HPDE6-E6E7 (cell line): ENCODE results near the gene PLA1A.
"Not testable (repeated sequence)": the region's sequence is repeated elsewhere in the genome, so short reads cannot be mapped to it uniquely, and the experiment has no call there.

ENCODE experiments used
- DNase-seq: peaks from one replicate; pipeline ENCODE4 v3.0.0; 2011; ENCODE audit warnings: missing footprints; ENCODE audit errors: extremely low spot score

The PLA1A gene

GRCh38 chr3:119579366-119580066 lies 18.2 kb upstream of the PLA1A start, which contains the start of gene ADPRH:
ADPRH (plus strand) TSS chr3:119579492; CDS start chr3:119582170, 2,678 bp downstream.
- peak; percentile 55 for DNase-seq

GRCh38 chr3:119580067-119580760 lies 17.5 kb upstream of the PLA1A start:
- DNase-seq = no peak

GRCh38 chr3:119582178-119582577 lies 15.5 kb upstream of the PLA1A start:
- no peak for DNase-seq

- no peak for DNase-seq
Observed at GRCh38 chr3:119585208-119585607, 12.5 kb upstream of the PLA1A start.

- DNase-seq = no peak
Observed at GRCh38 chr3:119585856-119586570, 11.7 kb upstream of the PLA1A start.

GRCh38 chr3:119586733-119587172 lies 10.9 kb upstream of the PLA1A start:
- DNase-seq = no peak

- DNase-seq = no peak
Observed at GRCh38 chr3:119588112-119588511, 9.6 kb upstream of the PLA1A start.

GRCh38 chr3:119589102-119589773 lies 8.4 kb upstream of the PLA1A start:
- DNase-seq = no peak

GRCh38 chr3:119590706-119591105 lies 7.0 kb upstream of the PLA1A start:
- no peak for DNase-seq

- DNase-seq = no peak
Observed at GRCh38 chr3:119592861-119593260, 4.8 kb upstream of the PLA1A start.

GRCh38 chr3:119594066-119594465 lies 3.6 kb upstream of the PLA1A start:
- DNase-seq = no peak

GRCh38 chr3:119594929-119595328 lies 2.8 kb upstream of the PLA1A start:
- not testable (repeated sequence) for DNase-seq

GRCh38 chr3:119595639-119596334 lies 1.9 kb upstream of the PLA1A start:
- DNase-seq = no peak

GRCh38 chr3:119596398-119596797 lies 1.3 kb upstream of the PLA1A start:
- DNase-seq = no peak

- DNase-seq = no peak
Observed at GRCh38 chr3:119598410-119599098, 869 bp downstream of the PLA1A start.

- no peak for DNase-seq
Observed at GRCh38 chr3:119599558-119600174, 2.0 kb downstream of the PLA1A start.

GRCh38 chr3:119600732-119601131 lies 3.0 kb downstream of the PLA1A start:
- DNase-seq = no peak

- DNase-seq = no peak
Observed at GRCh38 chr3:119601154-119601553, 3.5 kb downstream of the PLA1A start.

- no peak for DNase-seq
Observed at GRCh38 chr3:119602676-119603075, 5.0 kb downstream of the PLA1A start.

- peak; percentile 41 for DNase-seq
Observed at GRCh38 chr3:119604878-119605277, 7.2 kb downstream of the PLA1A start.
